GM12891 (cell line): ENCODE measurements around the gene LRPAP1.
"Not testable (repeated sequence)": the region's sequence is repeated elsewhere in the genome, so short reads cannot be mapped to it uniquely, and the experiment has no call there.

Experiments
- POLR2A ChIP-seq: IDR thresholded peaks from 2 replicates; pipeline ENCODE4 v1.6.1; 2011; ENCODE audit warnings: low read depth, low read length, control low read depth
- POLR2AphosphoS5 ChIP-seq: IDR thresholded peaks from 2 replicates; pipeline ENCODE4 v1.6.1; 2011; ENCODE audit warnings: low read depth, low read length, control low read depth
- SPI1 ChIP-seq: IDR thresholded peaks from 2 replicates; pipeline ENCODE4 v1.6.1; 2011; ENCODE audit warnings: low read depth, low read length, control low read depth

GRCh38 chr4:3577208-3577892, 45.1 kb upstream of the LRPAP1 start:
- TF ChIP-seq POLR2AphosphoS5, SPI1, POLR2A: not testable (repeated sequence)
